GM21529 (cell line): ENCODE data around the gene RYR2.

Experiments
- ATAC-seq: cut with Tn5 transposase; IDR thresholded peaks from one replicate; pipeline ENCODE4 v1.9.1; 2021; ENCODE audit not compliant: unreplicated experiment

Gene RYR2

GRCh38 chr1:237879195-237879594 is 837.2 kb downstream of the RYR2 start:
- no peak for ATAC-seq
